ELR (cell line): Measurements from ENCODE around the gene MPPE1.

Experiments used
- DNase-seq: peaks from one replicate; pipeline ENCODE4 v3.0.0-alpha.2; 2015; ENCODE audit warnings: low read depth

The MPPE1 gene, protein sequence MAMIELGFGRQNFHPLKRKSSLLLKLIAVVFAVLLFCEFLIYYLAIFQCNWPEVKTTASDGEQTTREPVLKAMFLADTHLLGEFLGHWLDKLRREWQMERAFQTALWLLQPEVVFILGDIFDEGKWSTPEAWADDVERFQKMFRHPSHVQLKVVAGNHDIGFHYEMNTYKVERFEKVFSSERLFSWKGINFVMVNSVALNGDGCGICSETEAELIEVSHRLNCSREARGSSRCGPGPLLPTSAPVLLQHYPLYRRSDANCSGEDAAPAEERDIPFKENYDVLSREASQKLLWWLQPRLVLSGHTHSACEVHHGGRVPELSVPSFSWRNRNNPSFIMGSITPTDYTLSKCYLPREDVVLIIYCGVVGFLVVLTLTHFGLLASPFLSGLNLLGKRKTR

DNA sequence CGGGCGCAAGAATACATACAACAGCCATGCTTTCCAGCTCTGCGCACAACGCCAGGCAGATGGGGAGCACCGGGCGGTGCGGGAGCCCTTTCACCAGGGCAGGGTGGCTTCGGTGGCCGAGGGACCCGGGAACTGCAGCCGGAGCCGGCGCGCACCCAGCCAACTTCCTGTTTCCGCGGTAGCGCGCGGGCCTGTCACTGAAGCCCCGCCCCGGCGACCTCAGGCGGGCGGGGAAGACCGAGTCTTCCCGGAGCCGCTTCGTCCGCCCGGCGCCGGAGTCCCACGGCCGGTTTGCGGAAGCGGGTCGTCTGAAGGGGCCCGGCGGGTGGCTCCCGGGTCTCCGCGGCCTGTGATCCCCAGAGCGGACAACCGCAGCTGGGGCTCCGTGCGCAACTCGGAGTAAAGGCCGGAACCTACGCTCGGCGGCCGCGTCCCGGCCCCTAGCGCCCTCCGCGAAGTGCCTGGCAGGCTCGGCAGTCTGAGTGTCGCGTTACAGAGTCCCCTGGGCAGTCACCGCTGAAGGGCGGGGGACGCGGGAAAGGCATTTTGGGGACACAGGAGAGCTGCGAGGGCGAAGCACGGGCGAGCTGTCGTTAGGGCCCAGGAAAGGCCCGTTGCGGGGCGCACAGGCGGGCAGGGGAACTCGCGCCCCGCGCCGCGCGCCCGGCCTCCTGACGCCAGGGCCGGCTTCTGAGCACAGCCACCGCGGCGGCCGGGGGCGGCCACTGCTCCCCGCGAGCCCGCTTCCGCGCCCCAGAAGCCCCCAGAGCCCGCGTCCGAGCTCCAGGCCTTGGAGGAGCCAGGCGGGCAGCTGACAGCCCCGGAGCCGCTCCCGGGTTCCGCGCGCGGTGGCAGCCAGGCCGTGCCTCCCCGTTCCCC lies at the start of gene MPPE1:
MPPE1 (minus strand) TSS at position 136 of the 879 bp plus-strand sequence. CDS start 11,053 bp downstream, outside the sequence.
- DNase-seq, result peak; percentile 86

DNA sequence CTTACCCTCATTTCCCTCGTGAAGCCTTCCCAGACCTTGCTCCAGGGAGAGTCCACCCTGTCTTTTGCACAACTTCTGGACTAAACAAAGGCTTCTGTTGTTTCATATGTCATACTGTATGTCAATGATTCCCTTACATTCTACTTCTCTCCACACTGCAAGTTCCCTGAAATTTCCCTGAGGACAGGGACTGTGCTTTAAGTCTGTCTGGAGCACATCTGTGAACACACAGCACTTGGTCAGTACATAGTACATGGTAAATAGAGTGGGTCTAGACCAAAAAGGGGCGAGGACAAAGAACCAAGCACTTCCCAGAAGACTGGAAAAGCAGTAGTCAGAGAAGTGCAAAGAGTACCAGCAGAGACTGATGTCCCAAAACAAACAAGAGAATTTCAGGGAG lies 49.5 kb upstream of the MPPE1 start:
- DNase-seq, result no peak

DNA sequence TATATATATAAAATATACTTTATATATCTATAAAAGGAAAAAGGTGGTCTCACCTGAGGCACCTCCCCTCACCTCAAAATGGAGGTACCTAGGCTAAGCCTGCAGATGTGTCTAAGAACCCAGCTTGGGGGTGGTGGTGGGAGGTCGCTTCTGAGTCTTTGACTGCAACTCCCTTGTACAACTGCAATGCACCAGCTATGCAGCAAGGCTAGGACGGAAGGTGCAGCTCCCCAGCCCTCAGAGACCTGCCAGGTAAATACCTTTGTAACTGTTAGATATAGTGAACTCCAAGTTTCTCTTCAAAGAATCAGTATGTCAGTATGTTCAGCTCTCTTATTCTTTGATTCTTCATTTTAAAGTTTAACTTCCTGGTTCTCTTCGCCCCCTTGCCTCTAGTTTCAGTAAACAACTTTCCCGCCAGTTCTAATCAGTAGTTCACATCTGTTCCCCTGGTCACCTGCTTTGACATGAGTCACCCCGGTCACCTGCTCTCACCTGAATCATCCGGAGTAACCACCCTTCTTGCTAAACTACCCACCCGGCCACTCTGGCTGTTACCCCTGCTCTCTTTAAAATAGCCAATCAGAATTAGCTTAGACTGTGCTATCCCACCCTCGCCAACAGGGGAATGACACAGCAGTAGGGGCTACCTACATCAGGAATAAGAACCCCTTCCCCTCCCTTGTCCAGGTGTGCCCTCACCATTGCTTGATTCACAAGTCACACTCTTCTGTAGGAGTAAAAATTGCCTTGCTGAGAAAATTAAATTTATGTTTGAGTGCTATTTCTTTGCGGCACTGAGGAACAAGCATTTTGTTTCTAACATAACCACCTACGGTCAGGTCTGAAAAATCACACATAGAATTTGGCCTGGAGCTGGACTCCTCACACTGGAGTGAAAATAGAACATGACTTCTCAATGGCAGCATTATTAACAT lies 48.5 kb upstream of the MPPE1 start:
- DNase-seq, result no peak

DNA sequence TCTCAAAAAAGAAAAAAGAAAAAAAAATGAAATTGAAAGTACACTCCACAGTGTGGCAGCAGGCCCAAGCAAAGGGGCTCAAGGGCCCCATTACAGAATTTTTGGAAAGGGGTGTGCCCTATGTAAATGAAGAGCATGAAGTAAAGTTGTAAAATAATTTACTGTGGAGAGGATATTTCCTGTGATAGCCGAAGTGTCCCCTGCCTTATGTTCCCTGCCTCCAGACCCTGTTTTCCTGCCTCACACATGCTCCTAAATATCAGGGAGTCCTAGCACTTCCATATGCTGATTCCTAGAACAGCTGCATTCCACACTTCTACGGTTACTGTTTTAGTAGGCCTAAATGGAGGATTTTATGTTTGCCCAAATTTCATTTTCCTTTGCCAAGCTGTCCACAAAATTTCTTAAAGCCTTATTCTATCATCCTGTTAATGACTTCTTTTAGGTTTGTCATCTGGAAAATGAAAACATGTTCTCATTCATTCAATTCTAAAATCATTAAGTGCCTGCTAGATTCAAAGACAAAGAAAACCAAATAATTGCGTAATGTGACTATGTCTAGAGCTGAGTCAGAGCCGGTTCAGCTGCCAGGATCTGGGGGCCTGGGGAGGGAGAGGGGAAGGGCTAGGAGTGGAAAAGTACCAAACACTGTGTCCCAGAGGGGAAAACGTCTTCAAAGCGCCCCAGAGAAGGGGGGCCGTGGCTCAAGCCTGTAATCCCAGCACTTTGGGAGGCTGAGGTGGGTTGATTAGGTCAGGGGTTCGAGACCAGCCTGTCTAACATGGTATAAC lies 47.3 kb upstream of the MPPE1 start:
- DNase-seq, result peak; percentile 82

DNA sequence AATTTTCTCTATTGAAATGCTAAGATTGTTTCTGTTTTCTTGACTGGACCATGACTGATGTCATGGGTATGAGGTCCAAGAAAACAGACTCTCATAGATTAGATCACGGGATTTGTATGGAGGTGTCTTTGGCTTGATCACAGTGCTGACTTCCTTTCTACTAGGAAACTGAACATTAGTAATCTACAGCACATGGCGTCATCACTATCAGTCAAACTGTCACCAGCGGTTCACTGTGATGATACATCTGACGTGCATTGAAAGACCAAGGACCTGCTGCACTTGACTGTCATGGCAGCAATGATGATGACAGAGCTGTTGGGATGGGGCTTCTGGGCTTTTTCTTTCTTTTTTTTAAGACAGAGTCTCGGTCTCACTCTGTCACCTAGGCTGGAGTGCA lies 45.0 kb upstream of the MPPE1 start:
- no peak for DNase-seq

DNA sequence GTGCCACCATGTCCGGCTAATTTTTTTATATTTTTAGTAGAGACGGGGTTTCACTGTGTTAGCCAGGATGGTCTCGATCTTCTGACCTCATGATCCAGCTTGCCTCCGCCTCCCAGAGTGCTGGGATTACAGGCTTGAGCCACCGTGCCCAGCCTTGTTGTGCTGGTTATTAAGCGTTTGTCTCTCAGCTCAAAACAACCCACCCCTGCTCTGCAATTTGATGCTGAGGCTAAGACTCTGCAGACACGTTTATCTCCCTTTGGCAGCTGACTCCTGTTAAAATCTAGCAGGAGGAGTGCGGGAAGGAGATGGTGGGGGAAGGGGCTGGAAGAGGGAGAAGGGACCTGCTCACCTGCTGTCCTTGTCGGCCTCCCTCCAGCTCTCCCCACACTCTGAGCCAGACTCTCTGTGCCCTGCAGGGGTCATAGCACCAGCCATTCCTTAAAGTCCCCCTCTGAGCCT lies 43.3 kb upstream of the MPPE1 start:
- no peak for DNase-seq

DNA sequence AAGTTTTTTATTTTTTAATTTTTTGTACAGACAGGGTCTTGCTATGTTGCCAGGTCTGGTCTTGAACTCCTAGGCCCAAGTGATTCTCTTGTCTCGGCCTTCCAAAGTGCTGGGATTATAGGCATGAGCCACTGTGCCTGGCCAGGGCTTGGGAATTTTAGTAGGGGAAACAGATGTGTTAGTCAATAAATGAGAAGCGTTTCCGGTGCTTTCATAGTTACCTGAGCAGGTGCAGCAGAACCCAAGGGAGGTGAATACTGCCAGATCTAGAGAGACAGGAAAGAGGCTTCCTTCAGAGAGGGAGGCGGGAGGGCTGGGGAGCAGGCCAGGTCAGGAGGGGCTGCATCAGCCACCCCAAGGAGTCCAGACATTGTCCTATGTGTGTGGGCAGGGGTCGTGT lies 42.7 kb upstream of the MPPE1 start:
- no peak for DNase-seq

DNA sequence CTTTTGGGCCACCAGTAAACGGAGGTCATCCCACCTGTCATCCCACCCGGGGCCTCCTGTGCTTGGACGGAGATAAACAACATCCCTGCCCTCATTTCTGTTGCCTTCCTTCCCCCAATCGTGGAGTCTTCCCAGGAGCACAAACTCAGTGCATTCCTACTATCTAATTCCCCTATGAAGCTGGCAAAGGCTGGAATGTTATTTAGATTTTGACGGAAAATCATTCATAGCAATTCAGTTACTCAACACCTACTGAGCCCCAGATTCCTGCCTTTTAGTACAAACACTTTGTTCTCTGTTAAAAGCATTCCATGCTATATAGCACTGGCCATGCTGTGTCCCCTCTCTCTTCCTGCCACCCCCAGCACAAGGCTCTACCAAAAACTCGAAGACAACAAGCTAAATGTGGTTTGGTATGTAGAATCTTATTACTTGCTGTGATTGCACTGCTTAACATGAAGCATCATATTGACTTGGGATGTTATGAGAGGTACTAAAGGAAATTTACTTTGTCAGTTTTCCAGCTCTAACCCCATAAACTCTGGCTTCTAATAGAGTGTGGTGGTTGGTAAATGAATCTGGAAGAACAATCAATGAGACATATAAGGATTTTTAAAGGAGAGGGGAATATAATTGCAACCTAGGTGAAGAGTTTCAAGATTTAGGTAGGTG lies 40.9 kb upstream of the MPPE1 start:
- DNase-seq, result peak; percentile 15

DNA sequence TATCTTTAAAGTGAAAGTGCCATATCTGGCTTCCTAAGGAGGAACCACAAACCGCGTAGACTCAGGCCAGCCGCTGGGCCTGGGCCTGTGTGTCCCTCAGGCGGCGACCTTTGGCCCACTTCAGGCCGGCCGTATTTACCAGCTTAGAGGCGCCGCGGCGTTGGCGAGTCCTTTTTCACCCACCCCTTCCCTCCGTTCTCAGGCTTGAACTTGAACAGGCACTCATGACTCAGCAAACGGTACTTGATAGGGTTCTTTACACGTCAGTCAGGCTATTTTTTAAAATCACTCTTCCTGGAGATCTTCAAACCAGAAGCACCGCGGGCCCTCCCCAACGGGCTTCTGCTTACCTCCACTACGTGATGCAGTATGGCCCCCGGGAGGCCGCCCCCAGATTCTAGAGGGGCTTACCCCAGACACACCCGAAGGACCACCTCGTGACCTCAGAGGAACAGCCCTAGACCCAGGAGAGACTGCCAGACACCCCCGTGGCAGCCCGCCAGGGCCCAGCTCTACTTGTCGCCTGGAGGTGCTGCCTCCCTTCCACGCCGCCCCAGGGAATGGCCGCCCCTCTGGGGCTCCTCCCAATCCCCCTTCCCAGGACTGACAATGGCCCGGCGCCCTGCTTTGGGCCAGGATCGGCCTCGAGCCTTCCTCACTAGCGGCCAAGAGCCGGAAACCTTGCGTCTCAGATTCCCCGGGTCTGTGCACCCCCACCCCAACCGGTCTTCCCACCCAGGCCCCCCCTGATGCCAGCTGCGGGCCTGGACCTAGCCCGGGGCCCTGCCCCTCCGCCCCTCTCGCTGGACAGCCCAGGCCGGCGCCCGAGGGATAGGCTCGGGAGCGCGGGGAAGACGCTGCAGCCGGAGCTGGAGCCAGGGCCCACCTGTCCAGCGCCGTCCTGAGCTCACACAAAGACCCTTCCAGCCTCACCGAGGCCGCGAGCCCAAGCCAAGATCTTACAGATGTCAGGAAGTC lies 39.4 kb upstream of the MPPE1 start:
- peak; percentile 96 for DNase-seq

DNA sequence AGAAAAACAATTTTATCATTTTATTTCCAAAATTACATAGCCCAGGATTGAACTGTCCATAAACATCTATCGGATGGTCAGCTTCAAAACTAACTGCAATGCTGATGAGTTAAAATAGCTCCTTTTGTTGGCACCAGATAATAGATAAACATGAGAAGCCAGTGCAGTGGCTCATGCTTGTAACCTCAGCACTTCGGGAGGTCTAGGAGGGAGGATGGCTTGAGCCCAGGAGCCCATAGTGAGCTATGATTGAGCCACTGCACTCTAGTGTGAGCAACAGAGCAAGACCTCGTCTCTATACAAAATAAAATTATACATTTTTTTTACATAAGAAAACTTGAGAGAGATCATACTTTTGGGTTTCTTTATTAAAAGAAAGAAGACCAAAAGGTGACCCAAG lies 38.6 kb upstream of the MPPE1 start:
- DNase-seq, result peak; percentile 61

DNA sequence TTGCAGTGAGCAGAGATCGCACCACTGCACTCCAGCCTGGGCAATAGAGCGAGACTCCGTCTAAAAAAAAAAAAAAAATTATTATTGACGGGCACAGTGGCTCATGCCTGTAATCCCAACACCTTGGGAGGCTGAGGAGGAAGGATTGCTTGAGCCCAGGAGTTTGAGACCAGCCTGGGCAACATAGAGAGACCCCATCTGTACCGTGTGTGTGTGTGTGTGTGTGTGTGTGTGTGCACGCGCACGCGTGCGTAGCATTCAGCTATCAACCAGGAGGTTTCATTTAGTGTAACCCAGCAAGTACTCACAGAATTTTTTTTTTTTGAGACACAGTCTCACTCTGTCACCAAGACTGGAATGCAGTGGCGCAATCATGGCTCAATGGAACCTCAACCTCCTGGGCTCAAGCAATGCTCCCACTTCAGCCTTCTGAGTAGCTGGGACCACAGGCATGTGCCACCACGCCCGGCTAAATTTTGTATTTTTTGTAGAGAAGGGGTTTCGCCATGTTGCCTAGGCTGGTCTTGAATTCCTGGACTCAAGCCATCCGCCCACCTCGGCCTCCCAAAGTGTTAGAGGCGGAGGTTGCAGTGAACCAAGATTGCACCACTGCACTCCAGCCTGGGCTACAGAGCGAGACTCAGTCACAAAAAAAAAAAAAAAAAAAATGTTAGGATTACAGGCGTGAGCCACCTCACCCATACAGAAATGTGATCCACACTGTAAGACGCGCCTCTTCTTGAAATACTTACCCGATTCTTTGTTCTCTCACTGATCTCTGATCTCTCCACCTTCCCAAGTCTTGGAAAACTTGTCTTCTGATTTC lies 37.9 kb upstream of the MPPE1 start:
- DNase-seq, result peak; percentile 27

DNA sequence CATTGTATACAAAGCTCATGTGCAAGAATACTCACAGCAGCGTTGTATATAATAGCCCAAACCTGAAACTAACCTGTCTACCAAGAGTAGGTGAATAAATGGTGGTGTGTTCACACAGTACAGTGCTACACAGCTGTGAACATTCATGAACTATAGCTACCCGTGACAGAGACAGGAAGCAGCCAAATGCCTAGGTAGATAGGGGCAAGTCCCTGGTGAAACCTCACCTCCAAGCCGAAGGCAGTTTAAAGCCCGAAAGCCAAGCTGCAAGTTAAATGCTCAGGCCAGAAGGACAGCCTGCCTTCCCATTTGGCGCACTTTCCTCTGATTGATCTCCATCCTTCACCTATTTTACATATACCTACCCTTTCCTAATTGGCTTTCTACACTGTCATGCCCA lies 36.7 kb upstream of the MPPE1 start:
- DNase-seq, result no peak

DNA sequence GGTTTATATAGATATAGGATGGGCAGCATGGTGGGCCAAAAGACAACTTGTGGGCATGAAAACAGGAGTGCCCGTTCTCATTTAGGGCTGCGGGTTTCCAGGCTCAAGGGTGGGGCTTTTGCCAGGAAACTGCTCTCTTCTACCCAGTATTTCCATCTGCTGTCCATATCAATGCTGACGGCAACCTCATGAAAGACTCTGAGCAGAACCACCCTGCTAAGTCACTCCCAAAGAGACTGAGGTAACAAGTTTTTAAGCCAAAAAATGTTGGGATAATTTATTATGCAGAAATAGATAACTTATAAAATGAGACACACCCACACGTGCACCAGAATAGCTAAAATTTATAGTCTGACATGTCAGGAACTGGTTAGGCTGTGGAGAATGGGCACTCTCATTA lies 36.1 kb upstream of the MPPE1 start:
- DNase-seq, result no peak

DNA sequence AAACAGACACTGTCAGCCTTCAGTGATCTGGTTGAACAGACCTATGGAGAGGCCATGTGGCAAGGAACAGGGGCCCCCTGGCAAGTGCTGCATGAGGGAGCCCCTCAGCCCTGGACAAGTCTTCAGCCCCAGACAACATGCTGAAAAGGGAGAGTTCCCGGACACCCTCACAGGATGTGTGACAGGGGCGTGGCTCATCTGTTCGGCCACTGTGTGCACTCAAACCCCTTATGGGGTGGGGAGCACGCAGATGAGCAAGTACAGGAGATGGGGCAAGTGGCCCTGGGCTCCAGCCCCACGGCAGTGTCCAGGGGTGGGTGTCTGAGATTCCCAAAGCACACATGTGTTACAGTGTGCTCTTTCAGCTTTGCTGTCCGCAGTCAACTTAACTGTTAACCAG lies 35.4 kb upstream of the MPPE1 start:
- DNase-seq, result no peak

DNA sequence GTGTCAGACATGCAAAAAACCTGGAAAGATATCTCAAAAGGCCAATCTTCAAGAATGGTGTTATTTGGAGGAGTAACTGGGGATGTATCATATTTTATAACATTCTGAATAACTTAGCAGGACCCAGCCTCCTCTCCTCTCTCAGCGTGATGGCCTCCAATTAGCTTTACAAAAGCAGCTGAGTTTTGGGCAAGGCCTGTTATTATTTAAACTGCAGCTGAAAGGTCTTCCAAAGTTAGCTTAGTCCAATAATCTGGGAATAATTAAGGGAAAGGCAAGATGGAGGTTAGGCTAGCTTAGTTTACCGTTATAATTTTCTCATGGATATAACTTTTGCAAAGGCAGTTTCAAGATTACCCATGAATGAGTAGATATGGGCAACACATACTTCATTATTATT lies 32.8 kb upstream of the MPPE1 start:
- no peak for DNase-seq

DNA sequence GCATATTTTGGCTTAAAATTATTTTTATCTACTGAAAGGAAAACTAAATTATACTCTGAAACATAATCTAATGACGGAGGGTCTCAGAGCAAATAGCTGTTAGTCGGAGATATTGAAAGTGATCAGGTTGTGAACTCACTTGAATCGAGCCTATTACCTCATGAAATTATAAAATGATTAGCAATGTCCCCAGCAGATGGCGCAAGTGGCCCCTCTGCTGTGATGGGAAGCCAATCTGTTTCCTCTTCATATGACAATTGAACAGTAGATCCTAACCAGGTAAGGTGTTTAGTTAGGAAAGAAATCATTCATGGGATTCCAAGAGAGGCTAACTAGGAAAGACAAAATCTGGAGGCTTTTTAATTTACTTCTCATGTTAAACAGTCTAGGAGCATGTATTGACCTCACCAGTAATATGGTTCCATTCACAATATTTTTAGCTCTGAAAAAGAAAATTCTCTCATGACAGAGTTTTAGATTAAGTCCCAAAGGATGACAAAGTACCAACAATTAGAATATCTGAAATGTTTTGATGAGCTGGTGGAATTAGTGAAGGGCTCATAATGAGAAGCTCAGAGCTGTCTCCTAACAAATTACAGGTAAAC lies 29.9 kb upstream of the MPPE1 start:
- DNase-seq, result peak; percentile 71

DNA sequence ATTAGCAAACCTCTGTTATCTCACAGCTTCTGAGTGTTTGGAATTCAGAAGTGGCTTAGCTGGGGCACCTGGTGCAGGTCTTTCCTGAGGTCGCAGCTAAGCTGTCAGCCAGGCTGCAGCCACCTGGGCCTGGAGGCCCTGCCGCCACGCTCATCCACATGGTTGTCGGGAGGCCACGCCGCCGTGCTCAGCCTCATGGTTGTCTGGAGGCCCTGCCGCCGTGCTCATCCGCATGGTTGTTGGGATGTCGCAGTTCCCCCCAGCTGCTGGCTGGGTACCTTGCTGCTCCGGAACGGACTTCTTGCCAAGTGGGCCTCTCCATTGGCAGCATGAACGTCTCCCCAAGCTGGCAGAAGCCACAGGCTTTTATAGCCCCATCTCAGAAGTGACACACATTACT lies 24.3 kb upstream of the MPPE1 start:
- no peak for DNase-seq

DNA sequence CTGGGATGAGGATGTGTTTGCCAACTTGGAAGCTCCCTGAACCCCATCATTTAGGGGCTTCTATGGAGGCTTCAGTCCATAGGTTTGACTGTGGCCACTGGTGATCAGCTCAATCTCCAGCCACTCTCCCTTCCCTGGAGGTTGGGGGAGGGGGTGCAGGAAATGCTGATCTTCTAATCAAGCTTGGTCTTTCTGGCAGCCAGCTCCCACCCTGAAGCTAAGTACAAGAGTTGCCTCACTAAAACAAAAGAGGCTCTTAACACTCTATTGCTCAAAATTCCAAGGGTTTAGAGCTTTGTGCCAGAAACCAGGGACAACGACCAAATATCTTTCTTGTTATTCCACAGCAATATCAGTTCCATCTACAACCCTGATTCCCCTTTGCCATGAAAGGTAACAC lies 19.4 kb upstream of the MPPE1 start:
- DNase-seq, result no peak
